Ovary (tissue), 9 donors: ENCODE measurements around the gene HEPN1. TPM values are rescaled to one million over a fixed set of nuclear protein-coding genes. Genes with fewer than 3 reads are reported as not detected.

ENCODE experiments used
- DNase-seq, 5 donors: peaks; one replicate each; pipeline ENCODE4 v3.0.0-alpha.2; 2019 to 2020
- H3K27ac ChIP-seq, 2 donors: fragments of 200-600 bp; one replicate each; pipeline versions ENCODE4 v1.5.1 to v1.8.0; 2019 to 2022
- H3K27me3 ChIP-seq: fragments of 200-600 bp; one replicate; pipeline ENCODE4 v1.8.0; 2022
- H3K36me3 ChIP-seq: fragments of 200-600 bp; sonication (generic); one replicate; pipeline ENCODE4 v1.5.1; 2019
- H3K4me1 ChIP-seq: one replicate; pipeline ENCODE4 v1.8.1; 2013; ENCODE audit warnings: mild to moderate bottlenecking, moderate library complexity; ENCODE audit not compliant: insufficient read depth
- H3K4me3 ChIP-seq: fragments of 200-600 bp; sonication (generic); one replicate; pipeline ENCODE4 v1.5.1; 2017
- H3K9me3 ChIP-seq, 2 donors: fragments of 200-600 bp in 1 of 2; sonication (generic) in 1 of 2; one replicate each; pipeline versions ENCODE4 v1.5.1 to v1.8.1; 2013 to 2019; ENCODE audit warnings: mild to moderate bottlenecking in 1 of 2, moderate library complexity in 1 of 2
- EP300 ChIP-seq: sonication (generic); formaldehyde crosslinking; IDR thresholded peaks from one replicate; pipeline ENCODE4 v1.6.1; 2017; ENCODE audit warnings: antibody characterized with exemption
- POLR2A ChIP-seq: fragments of 450-650 bp; IDR thresholded peaks from one replicate; pipeline ENCODE4 v1.6.1; 2017; ENCODE audit warnings: antibody characterized with exemption, mild to moderate bottlenecking, moderate library complexity
- WGBS, 3 donors: extraction: QIAGEN DNeasy Blood & Tissue Kit in 1 of 3; methylation state at CpG; one replicate each; pipeline versions ENCODE4 v1.1.5 to v1.1.7; 2013 to 2017; 5-methylcytosine and 5-hydroxymethylcytosine counted together
- intact Hi-C, 4 donors: fragments of 100-400 bp; cut with DNase I; formaldehyde crosslinking; loops; one replicate each; pipeline versions ENCODE4 v1.11.0 to v1.15.1; 2022 to 2023
- polyA plus RNA-seq, 2 donors: library from polyadenylated mRNA; stranded (reverse); fragments of 200-250 nt in 1 of 2; fragments of 350-450 nt in 1 of 2; fragmentation: Illumina TruSeq in 1 of 2; extraction: RNeasy Lipid Tissue Mini Kit (QIAGEN cat#74804) in 1 of 2; gene quantifications; one replicate each; pipeline ENCODE4 v1.2.3, GENCODE V29; 2013 to 2014
- total RNA-seq, 7 donors: library from RNA; depleted of rRNA in 2 of 7; stranded (reverse); fragments of >200 nt in 2 of 7; fragmentation: NEBNext Ultra II Directional in 3 of 7; extraction: Animal tissue kit (Norgen Biotek cat#: 25700) in 3 of 7; gene quantifications; one replicate each; pipeline versions ENCODE4 v1.1.0 to v1.2.4, GENCODE V29; 2016 to 2023
- TF ChIP-seq, protein P1 (sequence below), 3 donors: fragments of 450-650 bp in 2 of 3; fragments of 200-600 bp in 1 of 3; IDR thresholded peaks; one replicate each; pipeline versions ENCODE4 v1.5.1 to v1.8.0; 2016 to 2022; ENCODE audit warnings: antibody characterized with exemption in 3 of 3, mild to moderate bottlenecking in 1 of 3
- donor health status: DM: no; HTN: no; CAD: no; lungs with moderate emphysema.
- donor health status: DM: no; HTN: no; CAD: no.
- donor health status: Bipolar disorder and iron deficiency.
- donor health status: DM: yes; HTN: yes; CAD: no.
- donor health status: DM: no; HTN: no; CAD: no.
- donor health status: DM: yes; HTN: yes; CAD: no.

Gene HEPN1
- total and polyA plus RNA-seq, 9 donors, result 0.24 to 0.48 TPM; not detected in 7

DNA sequence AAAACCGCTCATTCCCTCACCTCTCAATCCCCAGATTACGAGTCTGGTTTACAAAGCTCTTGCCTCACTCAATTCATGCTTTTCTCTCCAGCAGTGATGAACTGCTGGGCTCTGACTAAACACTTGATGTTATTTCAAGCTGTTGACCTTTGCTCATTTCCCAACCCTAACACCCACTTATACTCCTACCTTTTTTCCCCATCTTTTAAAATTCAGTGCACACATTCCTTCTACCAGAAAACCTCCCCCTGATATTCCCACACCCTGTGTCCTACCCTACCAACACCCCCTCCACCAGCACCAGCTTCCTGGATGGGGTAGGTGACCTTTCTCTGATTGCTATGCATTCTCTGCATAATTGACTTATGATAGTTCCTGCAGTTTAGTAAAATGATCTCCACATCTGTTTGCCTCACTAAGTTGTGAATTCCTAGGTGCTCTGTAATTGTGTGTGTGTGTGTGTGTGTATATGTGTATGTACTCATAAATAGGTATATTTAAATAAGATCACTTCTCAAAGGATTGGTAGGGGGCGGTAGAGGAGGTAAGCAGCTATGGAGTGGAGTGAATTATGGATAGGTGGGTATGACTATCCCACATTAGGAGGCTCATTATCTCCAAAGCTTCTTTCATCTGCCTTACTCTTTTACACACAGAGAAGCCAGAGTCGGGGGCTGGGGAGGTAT is 16.0 kb downstream of the HEPN1 start:
- Histone ChIP-seq H3K4me1 (no peaks in the 10 kb centered on the region), H3K27ac (no peak overlapping the region), H3K27me3 (no peaks in the 10 kb centered on the region), H3K4me3 (no peak overlapping the region), H3K36me3 (no peaks in the 10 kb centered on the region), H3K9me3 (no peaks in the 10 kb centered on the region)
- DNase-seq, result no peak
- 48 to 55% (median 51%) methylated on average over 4 of the region's 4 CpGs for WGBS, 3 donors
- intact Hi-C loops, result no loop called here
- TF ChIP-seq POLR2A, result no peak
- no peak for TF ChIP-seq EP300
- TF ChIP-seq, protein P1, sequence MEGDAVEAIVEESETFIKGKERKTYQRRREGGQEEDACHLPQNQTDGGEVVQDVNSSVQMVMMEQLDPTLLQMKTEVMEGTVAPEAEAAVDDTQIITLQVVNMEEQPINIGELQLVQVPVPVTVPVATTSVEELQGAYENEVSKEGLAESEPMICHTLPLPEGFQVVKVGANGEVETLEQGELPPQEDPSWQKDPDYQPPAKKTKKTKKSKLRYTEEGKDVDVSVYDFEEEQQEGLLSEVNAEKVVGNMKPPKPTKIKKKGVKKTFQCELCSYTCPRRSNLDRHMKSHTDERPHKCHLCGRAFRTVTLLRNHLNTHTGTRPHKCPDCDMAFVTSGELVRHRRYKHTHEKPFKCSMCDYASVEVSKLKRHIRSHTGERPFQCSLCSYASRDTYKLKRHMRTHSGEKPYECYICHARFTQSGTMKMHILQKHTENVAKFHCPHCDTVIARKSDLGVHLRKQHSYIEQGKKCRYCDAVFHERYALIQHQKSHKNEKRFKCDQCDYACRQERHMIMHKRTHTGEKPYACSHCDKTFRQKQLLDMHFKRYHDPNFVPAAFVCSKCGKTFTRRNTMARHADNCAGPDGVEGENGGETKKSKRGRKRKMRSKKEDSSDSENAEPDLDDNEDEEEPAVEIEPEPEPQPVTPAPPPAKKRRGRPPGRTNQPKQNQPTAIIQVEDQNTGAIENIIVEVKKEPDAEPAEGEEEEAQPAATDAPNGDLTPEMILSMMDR (IDR thresholded peaks at IDR 0.05), result no peak

DNA sequence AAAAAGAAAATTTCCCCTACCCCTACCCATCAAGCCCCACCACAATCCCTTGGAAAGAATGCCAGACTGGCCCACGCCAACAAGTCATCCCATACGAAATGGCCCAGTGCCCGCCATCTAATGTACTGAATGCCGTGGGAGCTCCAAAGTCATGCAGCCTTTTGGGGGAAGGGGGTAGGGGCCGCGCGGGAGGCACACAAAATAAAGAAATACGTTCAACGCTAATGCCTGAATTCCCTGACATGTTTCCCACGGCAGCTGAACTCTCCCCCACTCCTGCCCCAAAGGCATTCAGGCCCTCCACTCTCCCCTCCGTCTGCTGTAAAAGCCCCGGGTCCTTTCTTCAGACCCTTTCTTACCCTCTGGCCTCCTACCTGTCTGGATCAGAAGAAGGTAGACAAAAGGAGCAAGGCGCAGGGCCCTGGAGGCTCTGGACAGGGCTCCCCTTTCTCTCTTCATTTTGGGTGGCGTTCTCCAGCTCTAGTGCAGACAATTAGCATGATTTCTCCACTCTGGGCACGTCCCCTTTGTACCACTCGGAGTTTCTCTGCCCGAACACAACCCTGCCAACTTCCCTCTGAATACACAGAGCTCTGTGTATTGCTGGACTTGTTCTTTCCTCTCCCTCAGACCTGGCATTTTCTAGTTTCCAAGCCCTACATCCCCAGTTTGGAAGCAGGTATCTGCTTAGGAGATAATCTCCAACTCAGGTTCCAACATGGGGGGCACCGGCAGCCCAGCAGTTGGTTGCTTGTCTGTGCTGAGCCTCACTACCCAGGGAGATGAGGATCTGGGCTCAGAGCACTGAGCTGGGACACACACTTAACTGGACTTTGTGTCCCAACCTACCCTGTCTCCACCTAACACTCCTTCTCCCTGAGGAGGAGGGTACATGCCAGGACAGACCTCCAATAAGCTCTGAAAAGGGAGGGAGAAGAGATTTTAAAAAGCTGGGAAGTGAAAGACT is 16.8 kb downstream of the HEPN1 start, which contains the start of gene HEPACAM:
Gene HEPACAM (minus strand): TSS at position 500 of the 967 bp plus-strand sequence. CDS start 41 bp downstream, at position 459.
- Histone ChIP-seq H3K9me3 (no peaks in the 10 kb centered on the region), H3K4me1 (no peaks in the 10 kb centered on the region), H3K27me3 (no peaks in the 10 kb centered on the region), H3K27ac (no peak within 1 kb of the TSS), H3K4me3 (no peak within 1 kb of the TSS), H3K36me3 (no peaks in the 10 kb centered on the region)
- 68 to 70% (median 69%) methylated on average over 18 of the region's 18 CpGs for WGBS, 3 donors
- intact Hi-C loops, result no loop called here
- TF ChIP-seq, protein P1 (IDR thresholded peaks at IDR 0.05), result no peak
- TF ChIP-seq POLR2A, result no peak
- TF ChIP-seq EP300, result no peak
- no peak for DNase-seq

DNA sequence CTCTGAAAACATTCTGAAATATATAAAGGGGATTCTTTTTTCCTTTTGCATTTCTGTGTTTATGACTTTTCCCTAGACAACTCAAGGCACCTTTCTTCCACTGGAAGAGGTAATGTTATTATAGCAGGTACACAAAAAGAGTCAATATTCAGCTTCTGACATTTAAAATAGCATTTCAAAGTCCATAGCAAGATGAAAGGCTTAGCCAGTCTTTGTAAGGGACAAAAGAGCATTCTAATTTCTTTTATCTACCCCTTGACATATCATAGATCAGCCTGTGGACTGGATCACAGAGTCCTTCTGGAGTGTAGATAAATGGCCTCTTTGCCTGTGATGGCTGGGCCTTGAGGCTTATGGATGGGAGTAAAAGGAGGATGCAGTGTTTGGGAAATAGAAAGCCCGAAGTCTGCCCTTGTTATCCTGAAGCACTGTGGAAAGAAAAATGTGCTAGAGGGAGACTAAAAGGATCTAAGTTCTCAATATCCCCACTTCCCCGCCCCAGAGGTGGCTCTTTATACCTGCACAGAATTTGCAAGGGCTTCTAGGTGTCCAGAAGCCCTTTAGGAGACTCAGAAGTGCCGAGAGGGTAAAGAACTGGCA is 18.4 kb downstream of the HEPN1 start:
- DNase-seq, result no peak
- intact Hi-C loops, result no loop called here
- H3K36me3 ChIP-seq, result no peaks in the 10 kb centered on the region
- no peaks in the 10 kb centered on the region for H3K9me3 ChIP-seq
- no peak overlapping the region for H3K4me3 ChIP-seq
- H3K4me1 ChIP-seq, result no peaks in the 10 kb centered on the region
- TF ChIP-seq POLR2A (no peak), EP300 (no peak)
- TF ChIP-seq, protein P1 (IDR thresholded peaks at IDR 0.05), result no peak
- 69 to 76% (median 75%) methylated on average over 3 of the region's 3 CpGs for WGBS, 3 donors
- no peak overlapping the region for H3K27ac ChIP-seq
- no peaks in the 10 kb centered on the region for H3K27me3 ChIP-seq

DNA sequence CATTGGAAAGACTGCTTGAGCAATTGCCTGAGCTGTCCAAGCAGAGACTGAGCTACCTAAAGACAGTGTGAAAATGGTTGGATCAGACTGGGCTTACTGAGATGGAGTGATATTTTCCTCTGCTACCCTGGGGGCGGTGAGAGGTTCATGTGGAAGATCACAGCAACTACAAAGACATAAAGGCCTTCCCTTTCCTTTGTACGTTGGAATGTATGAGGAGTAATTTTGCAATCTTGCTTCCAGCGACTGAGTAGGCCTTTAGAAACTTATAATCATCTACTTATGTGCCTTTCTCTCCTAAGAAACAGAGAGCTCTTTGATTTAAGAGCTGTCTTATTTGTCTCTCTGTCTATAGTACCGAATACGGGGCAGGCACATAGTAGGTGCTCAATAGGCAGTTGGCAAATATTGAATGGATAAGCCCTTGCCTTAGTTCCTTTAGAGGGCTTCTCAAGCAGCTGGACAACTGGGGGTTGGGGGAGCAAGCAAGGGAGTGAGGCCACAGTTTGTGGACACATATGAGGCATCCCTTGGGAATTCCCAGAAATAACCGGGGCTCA is 19.2 kb downstream of the HEPN1 start:
- no peak overlapping the region for H3K27ac ChIP-seq
- H3K27me3 ChIP-seq, result no peaks in the 10 kb centered on the region
- TF ChIP-seq POLR2A (no peak), EP300 (no peak)
- TF ChIP-seq, protein P1 (IDR thresholded peaks at IDR 0.05), result no peak
- no peak overlapping the region for H3K4me3 ChIP-seq
- 74 to 78% (median 77%) methylated on average over 6 of the region's 6 CpGs for WGBS, 3 donors
- no peaks in the 10 kb centered on the region for H3K9me3 ChIP-seq
- H3K4me1 ChIP-seq, result no peaks in the 10 kb centered on the region
- no peak for DNase-seq
- H3K36me3 ChIP-seq, result no peaks in the 10 kb centered on the region
- intact Hi-C loops, result no loop called here
